Mammary epithelial cell (primary cell): Measurements from ENCODE around the gene TDG.

ENCODE experiments used
- CTCF ChIP-seq, 2 donors: IDR thresholded peaks in 1 of 2; conservative IDR thresholded peaks in 1 of 2; 2 replicates each; pipeline ENCODE4 v1.5.1; 2011 to 2012; ENCODE audit warnings: inconsistent platforms in 2 of 2, low read length in 2 of 2, mild to moderate bottlenecking in 2 of 2, control low read depth in 1 of 2, low read depth in 1 of 2; ENCODE audit not compliant: insufficient read depth in 1 of 2; ENCODE audit errors: extremely low read depth in 1 of 2
- EZH2 ChIP-seq: IDR thresholded peaks from 2 replicates; pipeline ENCODE4 v1.6.1; 2012; ENCODE audit warnings: low read length, inconsistent platforms, borderline replicate concordance

GRCh38 chr12:104023710-104024109, 58.0 kb downstream of the TDG start:
- TF ChIP-seq CTCF (conservative IDR thresholded peaks at IDR 0.05 in 1 of 2, IDR thresholded peaks at IDR 0.05 in 1 of 2; ENCODE audit: extremely low read depth in 1 of 2, insufficient read depth in 1 of 2, low read depth in 1 of 2, low read length in 2 of 2) (no peak), EZH2 (no peak)
